HEK293T (cell line): ENCODE results near the gene SUN1.

Experiments used
- CTCF ChIA-PET: fragments of 350-600 bp; formaldehyde crosslinking; extraction: SDS; loops from one replicate; lab custom pipeline; 2021; ENCODE audit warnings: antibody characterized with exemption, inconsistent platforms; lab: Yijun Ruan, JAX
- POLR2A ChIA-PET: fragments of 350-600 bp; formaldehyde crosslinking; extraction: SDS; loops from one replicate; lab custom pipeline; 2020; ENCODE audit warnings: antibody characterized with exemption, inconsistent platforms; lab: Yijun Ruan, JAX
- DNase-seq: peaks from one replicate; pipeline ENCODE4 v3.0.0; 2012; ENCODE audit warnings: mixed read lengths; ENCODE audit errors: extremely low spot score
- ARNT ChIP-seq: fragments of 450-650 bp; IDR thresholded peaks from 2 replicates; pipeline ENCODE4 v1.6.1; 2017; ENCODE audit warnings: mild to moderate bottlenecking
- BHLHE40 ChIP-seq: fragments of 450-650 bp; IDR thresholded peaks from 2 replicates; pipeline ENCODE4 v1.6.1; 2016; ENCODE audit warnings: mild to moderate bottlenecking, moderate library complexity, borderline replicate concordance
- CTBP1 ChIP-seq: fragments of 450-650 bp; IDR thresholded peaks from 2 replicates; pipeline ENCODE4 v1.6.1; 2016; ENCODE audit warnings: borderline replicate concordance
- ELF4 ChIP-seq: fragments of 450-650 bp; IDR thresholded peaks from 2 replicates; pipeline ENCODE4 v1.6.1; 2017; ENCODE audit warnings: antibody characterized with exemption
- FOXA1 ChIP-seq: fragments of 450-650 bp; IDR thresholded peaks from 2 replicates; pipeline ENCODE4 v1.6.1; 2016; ENCODE audit warnings: mild to moderate bottlenecking
- FOXK2 ChIP-seq: fragments of 450-650 bp; IDR thresholded peaks from 2 replicates; pipeline ENCODE4 v1.6.1; 2016; ENCODE audit warnings: mild to moderate bottlenecking
- FOXM1 ChIP-seq: fragments of 450-650 bp; IDR thresholded peaks from 2 replicates; pipeline ENCODE4 v1.6.1; 2017; ENCODE audit warnings: mild to moderate bottlenecking, borderline replicate concordance
- HDGF ChIP-seq: fragments of 450-650 bp; IDR thresholded peaks from 2 replicates; pipeline ENCODE4 v1.6.1; 2017; ENCODE audit warnings: antibody characterized with exemption, borderline replicate concordance
- L3MBTL2 ChIP-seq: fragments of 450-650 bp; conservative IDR thresholded peaks from 2 replicates; pipeline ENCODE4 v1.6.1; 2016; ENCODE audit warnings: mild to moderate bottlenecking
- LEF1 ChIP-seq: fragments of 450-650 bp; IDR thresholded peaks from 2 replicates; pipeline ENCODE4 v1.6.1; 2017; ENCODE audit warnings: mild to moderate bottlenecking, borderline replicate concordance
- NFRKB ChIP-seq: fragments of 450-650 bp; IDR thresholded peaks from 2 replicates; pipeline ENCODE4 v1.6.1; 2016; ENCODE audit warnings: mild to moderate bottlenecking, moderate library complexity
- PKNOX1 ChIP-seq: fragments of 450-650 bp; IDR thresholded peaks from 2 replicates; pipeline ENCODE4 v1.6.1; 2016
- SP1 ChIP-seq: fragments of 450-650 bp; IDR thresholded peaks from 2 replicates; pipeline ENCODE4 v1.6.1; 2017
- SUZ12 ChIP-seq: fragments of 450-650 bp; IDR thresholded peaks from 2 replicates; pipeline ENCODE4 v1.6.1; 2016; ENCODE audit warnings: mild to moderate bottlenecking
- TARDBP ChIP-seq: fragments of 450-650 bp; IDR thresholded peaks from 2 replicates; pipeline ENCODE4 v1.6.1; 2016
- ZNF384 ChIP-seq: fragments of 450-650 bp; IDR thresholded peaks from 2 replicates; pipeline ENCODE4 v1.6.1; 2016

SUN1 gene

GRCh38 chr7:834277-834676, 2.0 kb downstream of the SUN1 start:
- no peak for TF ChIP-seq NFRKB
- TF ChIP-seq FOXA1: no peak
- no peak for TF ChIP-seq FOXM1
- ChIA-PET CTCF (interaction anchor here (0.6 to 0.7 kb wide), 2 partner anchors 102 to 161 kb away, joined by 3 to 4 read pairs; no protein-coding TSS in a partner anchor), POLR2A (no interaction called here)
- no peak for DNase-seq

GRCh38 chr7:835021-835420, 2.7 kb downstream of the SUN1 start:
- ChIA-PET POLR2A (no interaction called here), CTCF (interaction anchor here (0.7 kb wide), 1 partner anchor 103 kb away, joined by 3 read pairs; no protein-coding TSS in a partner anchor)
- no peak for DNase-seq
- TF ChIP-seq NFRKB (no peak), SUZ12 (no peak), FOXA1 (no peak), TARDBP (no peak), PKNOX1 (no peak), FOXM1 (no peak), ARNT (no peak), CTBP1 (no peak), FOXK2 (no peak), ELF4 (no peak), LEF1 (no peak), ZNF384 (no peak), L3MBTL2 (no peak), BHLHE40 (no peak), HDGF (no peak), SP1 (no peak)

- no peak for DNase-seq
- POLR2A ChIA-PET: no interaction called here
- no peak for TF ChIP-seq FOXA1
- no peak for TF ChIP-seq ELF4
- no peak for TF ChIP-seq FOXK2
- no peak for TF ChIP-seq NFRKB
- TF ChIP-seq ARNT: no peak
- TF ChIP-seq SUZ12: no peak
- TF ChIP-seq TARDBP: no peak
- no peak for TF ChIP-seq LEF1
- no peak for TF ChIP-seq L3MBTL2
- no peak for TF ChIP-seq PKNOX1
- TF ChIP-seq BHLHE40: no peak
- TF ChIP-seq FOXM1: no peak
- TF ChIP-seq SP1: no peak
- no peak for TF ChIP-seq HDGF
- no peak for TF ChIP-seq ZNF384
- TF ChIP-seq CTBP1: no peak
- CTCF ChIA-PET: interaction anchor here (0.7 to 1.0 kb wide), 2 partner anchors 10 to 40 kb away, joined by 3 to 4 read pairs; no protein-coding TSS in a partner anchor
Measured at GRCh38 chr7:835485-836401, 3.5 kb downstream of the SUN1 start.

- CTCF ChIA-PET: interaction anchor here (0.7 to 1.0 kb wide), 2 partner anchors 10 to 39 kb away, joined by 3 to 4 read pairs; no protein-coding TSS in a partner anchor
- POLR2A ChIA-PET: no interaction called here
- DNase-seq: peak; percentile 36
- TF ChIP-seq FOXM1: no peak
- TF ChIP-seq HDGF: no peak
- no peak for TF ChIP-seq BHLHE40
- TF ChIP-seq ZNF384: no peak
- no peak for TF ChIP-seq FOXA1
- TF ChIP-seq NFRKB: no peak
- no peak for TF ChIP-seq L3MBTL2
- TF ChIP-seq SP1: no peak
- no peak for TF ChIP-seq PKNOX1
- no peak for TF ChIP-seq TARDBP
- no peak for TF ChIP-seq ELF4
- TF ChIP-seq FOXK2: no peak
- TF ChIP-seq LEF1: no peak
Measured at GRCh38 chr7:836429-836828, 4.2 kb downstream of the SUN1 start.

GRCh38 chr7:837001-837400, 4.7 kb downstream of the SUN1 start:
- no peak for TF ChIP-seq ZNF384
- TF ChIP-seq LEF1: no peak
- no peak for TF ChIP-seq ARNT
- no peak for TF ChIP-seq L3MBTL2
- no peak for TF ChIP-seq SP1
- no peak for TF ChIP-seq FOXK2
- TF ChIP-seq ELF4: no peak
- no peak for TF ChIP-seq SUZ12
- no peak for TF ChIP-seq NFRKB
- no peak for TF ChIP-seq HDGF
- TF ChIP-seq FOXM1: no peak
- TF ChIP-seq PKNOX1: no peak
- no peak for TF ChIP-seq FOXA1
- no peak for TF ChIP-seq BHLHE40
- CTCF ChIA-PET: interaction anchor here (1.0 kb wide), 1 partner anchor 11 kb away, joined by 4 read pairs; no protein-coding TSS in a partner anchor
- POLR2A ChIA-PET: no interaction called here
- DNase-seq: no peak
